Ovary (tissue), 9 donors: ENCODE results near the gene RPS2. TPM values are rescaled to one million over a fixed set of nuclear protein-coding genes. Genes with fewer than 3 reads are reported as not detected.
"Not testable (repeated sequence)": the region's sequence is repeated elsewhere in the genome, so short reads cannot be mapped to it uniquely, and the experiment has no call there.

ENCODE experiments used
- DNase-seq, 5 donors: peaks; one replicate each; pipeline ENCODE4 v3.0.0-alpha.2; 2019 to 2020
- H3K27ac ChIP-seq, 2 donors: fragments of 200-600 bp; one replicate each; pipeline versions ENCODE4 v1.5.1 to v1.8.0; 2019 to 2022
- H3K27me3 ChIP-seq: fragments of 200-600 bp; one replicate; pipeline ENCODE4 v1.8.0; 2022
- H3K36me3 ChIP-seq: fragments of 200-600 bp; sonication (generic); one replicate; pipeline ENCODE4 v1.5.1; 2019
- H3K4me1 ChIP-seq: one replicate; pipeline ENCODE4 v1.8.1; 2013; ENCODE audit warnings: mild to moderate bottlenecking, moderate library complexity; ENCODE audit not compliant: insufficient read depth
- H3K4me3 ChIP-seq: fragments of 200-600 bp; sonication (generic); one replicate; pipeline ENCODE4 v1.5.1; 2017
- H3K9me3 ChIP-seq, 2 donors: fragments of 200-600 bp in 1 of 2; sonication (generic) in 1 of 2; one replicate each; pipeline versions ENCODE4 v1.5.1 to v1.8.1; 2013 to 2019; ENCODE audit warnings: mild to moderate bottlenecking in 1 of 2, moderate library complexity in 1 of 2
- EP300 ChIP-seq: sonication (generic); formaldehyde crosslinking; IDR thresholded peaks from one replicate; pipeline ENCODE4 v1.6.1; 2017; ENCODE audit warnings: antibody characterized with exemption
- POLR2A ChIP-seq: fragments of 450-650 bp; IDR thresholded peaks from one replicate; pipeline ENCODE4 v1.6.1; 2017; ENCODE audit warnings: antibody characterized with exemption, mild to moderate bottlenecking, moderate library complexity
- WGBS, 3 donors: extraction: QIAGEN DNeasy Blood & Tissue Kit in 1 of 3; methylation state at CpG; one replicate each; pipeline versions ENCODE4 v1.1.5 to v1.1.7; 2013 to 2017; 5-methylcytosine and 5-hydroxymethylcytosine counted together
- intact Hi-C, 4 donors: fragments of 100-400 bp; cut with DNase I; formaldehyde crosslinking; loops; one replicate each; pipeline versions ENCODE4 v1.11.0 to v1.15.1; 2022 to 2023
- polyA plus RNA-seq, 2 donors: library from polyadenylated mRNA; stranded (reverse); fragments of 200-250 nt in 1 of 2; fragments of 350-450 nt in 1 of 2; fragmentation: Illumina TruSeq in 1 of 2; extraction: RNeasy Lipid Tissue Mini Kit (QIAGEN cat#74804) in 1 of 2; gene quantifications; one replicate each; pipeline ENCODE4 v1.2.3, GENCODE V29; 2013 to 2014
- total RNA-seq, 7 donors: library from RNA; depleted of rRNA in 2 of 7; stranded (reverse); fragments of >200 nt in 2 of 7; fragmentation: NEBNext Ultra II Directional in 3 of 7; extraction: Animal tissue kit (Norgen Biotek cat#: 25700) in 3 of 7; gene quantifications; one replicate each; pipeline versions ENCODE4 v1.1.0 to v1.2.4, GENCODE V29; 2016 to 2023
- TF ChIP-seq, protein P1 (sequence below), 3 donors: fragments of 450-650 bp in 2 of 3; fragments of 200-600 bp in 1 of 3; IDR thresholded peaks; one replicate each; pipeline versions ENCODE4 v1.5.1 to v1.8.0; 2016 to 2022; ENCODE audit warnings: antibody characterized with exemption in 3 of 3, mild to moderate bottlenecking in 1 of 3
- donor health status: DM: no; HTN: no; CAD: no; lungs with moderate emphysema.
- donor health status: DM: no; HTN: no; CAD: no.
- donor health status: Bipolar disorder and iron deficiency.
- donor health status: DM: yes; HTN: yes; CAD: no.
- donor health status: DM: no; HTN: no; CAD: no.
- donor health status: DM: yes; HTN: yes; CAD: no.

Gene RPS2
- total and polyA plus RNA-seq, 9 donors = 1,606 to 4,743 (median 3,788) TPM

DNA sequence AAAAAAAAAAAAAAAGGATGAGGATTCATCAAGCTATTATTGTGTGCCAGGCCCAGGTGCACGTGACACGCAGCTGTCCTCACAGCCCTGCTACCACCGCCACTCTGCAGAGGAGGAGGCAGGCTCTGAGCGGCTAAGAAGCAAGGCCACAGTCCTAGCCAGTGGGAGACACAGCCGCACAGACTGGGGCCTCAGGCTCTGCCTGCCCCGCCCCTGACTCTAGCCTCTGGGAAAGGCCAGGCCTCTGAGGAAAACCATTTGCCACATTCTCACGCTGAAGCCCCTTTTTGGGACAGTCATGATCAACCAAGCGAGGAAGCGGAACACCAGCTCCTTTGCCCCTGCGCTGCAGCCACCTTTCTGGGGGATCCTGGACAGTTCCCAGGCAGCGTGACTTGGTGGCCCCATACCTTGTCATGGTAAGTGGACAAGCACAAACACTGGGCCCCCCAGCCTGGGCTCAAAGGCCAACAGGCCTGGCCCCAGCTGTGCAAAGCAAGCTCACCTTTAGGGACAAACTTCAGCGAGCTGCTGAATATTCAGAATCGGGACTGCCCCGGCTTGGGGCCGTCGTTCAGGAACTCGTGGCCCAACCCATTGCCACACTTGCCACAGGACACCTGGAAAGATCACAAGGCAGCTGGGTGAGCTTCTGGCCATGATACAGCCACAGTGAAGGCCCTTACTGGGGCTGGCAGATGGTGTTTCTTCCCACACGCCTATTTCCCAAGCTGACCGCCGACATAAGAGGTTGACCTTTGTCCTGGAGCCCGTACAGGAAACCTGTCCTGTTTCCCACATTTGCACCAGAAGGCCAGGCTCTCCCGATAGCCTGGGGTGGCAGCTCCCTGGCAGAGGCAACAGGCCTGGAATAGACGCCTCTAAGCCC is 24.1 kb downstream of the RPS2 start:
- 89 to 91% (median 90%) methylated on average over 23 of the region's 23 CpGs for WGBS, 3 donors
- DNase-seq = no peak
- H3K4me3 ChIP-seq = no peak overlapping the region
- intact Hi-C loops = no loop called here
- H3K4me1 ChIP-seq = peaks cover 4% of the 10 kb centered on the region
- TF ChIP-seq POLR2A (no peak), EP300 (no peak)
- TF ChIP-seq, protein P1, sequence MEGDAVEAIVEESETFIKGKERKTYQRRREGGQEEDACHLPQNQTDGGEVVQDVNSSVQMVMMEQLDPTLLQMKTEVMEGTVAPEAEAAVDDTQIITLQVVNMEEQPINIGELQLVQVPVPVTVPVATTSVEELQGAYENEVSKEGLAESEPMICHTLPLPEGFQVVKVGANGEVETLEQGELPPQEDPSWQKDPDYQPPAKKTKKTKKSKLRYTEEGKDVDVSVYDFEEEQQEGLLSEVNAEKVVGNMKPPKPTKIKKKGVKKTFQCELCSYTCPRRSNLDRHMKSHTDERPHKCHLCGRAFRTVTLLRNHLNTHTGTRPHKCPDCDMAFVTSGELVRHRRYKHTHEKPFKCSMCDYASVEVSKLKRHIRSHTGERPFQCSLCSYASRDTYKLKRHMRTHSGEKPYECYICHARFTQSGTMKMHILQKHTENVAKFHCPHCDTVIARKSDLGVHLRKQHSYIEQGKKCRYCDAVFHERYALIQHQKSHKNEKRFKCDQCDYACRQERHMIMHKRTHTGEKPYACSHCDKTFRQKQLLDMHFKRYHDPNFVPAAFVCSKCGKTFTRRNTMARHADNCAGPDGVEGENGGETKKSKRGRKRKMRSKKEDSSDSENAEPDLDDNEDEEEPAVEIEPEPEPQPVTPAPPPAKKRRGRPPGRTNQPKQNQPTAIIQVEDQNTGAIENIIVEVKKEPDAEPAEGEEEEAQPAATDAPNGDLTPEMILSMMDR (IDR thresholded peaks at IDR 0.05) = no peak
- H3K9me3 ChIP-seq = no peaks in the 10 kb centered on the region
- H3K27me3 ChIP-seq = no peaks in the 10 kb centered on the region
- no peaks in the 10 kb centered on the region for H3K36me3 ChIP-seq
- no peak overlapping the region for H3K27ac ChIP-seq

DNA sequence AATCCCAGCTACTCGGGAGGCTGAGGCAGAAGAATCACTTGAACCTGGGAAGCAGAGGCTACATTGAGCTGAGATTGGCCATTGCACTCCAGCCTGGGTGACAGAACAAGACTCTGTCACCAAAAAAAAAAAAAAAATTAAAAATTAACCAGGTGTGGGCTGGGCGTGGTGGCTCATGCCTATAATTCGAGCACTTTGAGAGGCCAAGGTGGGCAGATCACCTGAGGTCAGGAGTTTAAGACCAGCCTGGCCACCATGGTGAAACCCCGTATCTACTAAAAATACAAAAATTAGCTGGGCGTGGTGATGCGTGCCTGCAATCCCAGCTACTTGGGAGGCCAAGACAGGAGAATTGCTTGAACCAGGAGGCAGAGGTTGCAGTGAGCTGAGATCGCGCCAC is 24.8 kb downstream of the RPS2 start:
- H3K4me3 ChIP-seq, H3K9me3 ChIP-seq, H3K4me1 ChIP-seq, intact Hi-C loops, H3K36me3 ChIP-seq, DNase-seq, H3K27me3 ChIP-seq, H3K27ac ChIP-seq: not testable (repeated sequence)
- 96 to 98% (median 97%) methylated on average over 8 of the region's 8 CpGs for WGBS, 3 donors

DNA sequence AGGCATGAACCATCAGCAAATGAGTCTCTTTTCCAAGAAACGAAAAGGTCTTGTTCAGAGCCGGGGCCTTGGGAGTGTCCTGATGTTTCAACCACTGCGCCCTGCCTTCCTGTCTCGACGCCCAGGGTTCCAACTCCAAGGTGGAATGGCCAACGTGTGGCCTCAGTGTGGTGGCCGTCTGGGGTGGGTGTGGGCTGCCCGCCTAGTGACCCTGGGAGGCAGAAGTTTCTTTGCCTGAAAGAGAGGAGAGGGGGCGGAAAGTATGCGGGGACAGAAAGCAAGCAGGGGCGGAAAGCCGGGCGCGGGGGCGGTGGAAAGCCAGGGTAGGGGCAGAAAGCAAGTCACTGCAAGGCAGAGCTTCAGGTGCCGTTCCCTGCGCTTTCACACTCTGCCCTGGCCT is 25.7 kb downstream of the RPS2 start:
- TF ChIP-seq, protein P1 (IDR thresholded peaks at IDR 0.05) = no peak
- no peak for TF ChIP-seq EP300
- no peak for TF ChIP-seq POLR2A

DNA sequence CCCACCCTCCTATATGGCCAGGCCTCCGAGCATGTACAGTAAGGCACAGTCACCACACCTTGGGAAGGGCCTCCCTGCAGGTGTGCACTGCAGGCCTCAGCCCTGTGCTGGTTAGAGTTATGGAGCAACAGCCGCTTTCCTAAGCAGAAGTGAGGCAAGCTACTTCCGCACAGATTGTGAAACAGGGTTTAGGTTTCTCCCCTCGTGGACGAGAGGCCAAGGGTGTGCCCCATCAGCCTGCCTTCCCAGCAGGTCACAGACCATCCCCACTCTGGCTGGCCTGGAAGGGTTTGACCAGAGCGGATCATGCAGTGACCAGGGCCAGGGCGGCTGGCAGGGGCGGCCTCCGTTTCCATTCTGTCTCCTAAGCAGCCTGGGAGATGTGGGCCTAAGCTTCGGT is 26.3 kb downstream of the RPS2 start:
- no peak for TF ChIP-seq EP300
- TF ChIP-seq, protein P1 (IDR thresholded peaks at IDR 0.05) = no peak
- no peak for TF ChIP-seq POLR2A
- no peak for DNase-seq
- Histone ChIP-seq H3K27ac (no peak overlapping the region), H3K4me3 (no peak overlapping the region), H3K4me1 (peaks cover 4% of the 10 kb centered on the region), H3K27me3 (no peaks in the 10 kb centered on the region), H3K9me3 (no peaks in the 10 kb centered on the region), H3K36me3 (no peaks in the 10 kb centered on the region)
- 88 to 96% (median 94%) methylated on average over 10 of the region's 10 CpGs for WGBS, 3 donors
- intact Hi-C loops = no loop called here

More for the DNA sequence above, 25.7 kb downstream of the RPS2 start:
- no peaks in the 10 kb centered on the region for H3K27me3 ChIP-seq
- peaks cover 4% of the 10 kb centered on the region for H3K4me1 ChIP-seq
- H3K9me3 ChIP-seq = no peaks in the 10 kb centered on the region
- intact Hi-C loops = no loop called here
- no peak overlapping the region for H3K4me3 ChIP-seq
- no peak overlapping the region for H3K27ac ChIP-seq
- no peak for DNase-seq
- no peaks in the 10 kb centered on the region for H3K36me3 ChIP-seq
- WGBS, 3 donors = 91 to 94% (median 94%) methylated on average over 17 of the region's 17 CpGs

DNA sequence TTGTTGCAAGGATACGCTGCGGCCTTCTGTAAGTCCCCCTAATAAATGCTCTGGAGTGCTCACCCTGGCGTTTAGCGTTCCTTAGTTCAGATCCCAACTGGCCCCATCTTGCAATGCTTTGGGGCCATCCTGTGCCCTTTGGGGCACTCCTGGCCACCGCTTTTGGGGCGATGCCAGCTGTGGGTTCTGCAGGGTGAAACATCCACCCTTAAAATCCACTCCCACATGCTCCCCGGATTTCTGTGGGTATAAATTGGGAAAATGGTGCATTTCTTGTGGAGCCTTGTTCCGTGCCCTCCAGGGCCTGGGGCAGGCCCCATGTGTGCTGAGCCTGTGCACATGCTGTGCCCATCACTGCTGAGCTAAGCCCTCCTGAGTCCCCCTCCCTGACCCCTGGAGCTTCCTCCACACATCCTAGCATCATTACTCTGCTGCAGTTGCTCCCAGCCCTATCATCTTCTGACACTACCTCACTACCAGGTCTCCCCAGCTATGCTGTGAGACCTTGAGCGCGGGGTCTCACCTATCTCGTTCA is 27.6 kb downstream of the RPS2 start:
- no peaks in the 10 kb centered on the region for H3K4me1 ChIP-seq

More for the DNA sequence above, 27.6 kb downstream of the RPS2 start:
- WGBS, 3 donors = 87 to 92% (median 89%) methylated on average over 11 of the region's 11 CpGs
- Histone ChIP-seq H3K27ac (no peak overlapping the region), H3K4me3 (no peak overlapping the region), H3K27me3 (no peaks in the 10 kb centered on the region), H3K9me3 (no peaks in the 10 kb centered on the region), H3K36me3 (no peaks in the 10 kb centered on the region)
- DNase-seq = no peak
- intact Hi-C loops = no loop called here
- no peak for TF ChIP-seq POLR2A
- TF ChIP-seq, protein P1 (IDR thresholded peaks at IDR 0.05) = no peak
- no peak for TF ChIP-seq EP300
